GM18867 (cell line): Measurements from ENCODE around the gene RNASE7.

Experiments
- ATAC-seq: cut with Tn5 transposase; IDR thresholded peaks from one replicate; pipeline ENCODE4 v1.9.1; 2021; ENCODE audit warnings: mild to moderate bottlenecking, moderate library complexity; ENCODE audit not compliant: unreplicated experiment

Gene RNASE7

DNA sequence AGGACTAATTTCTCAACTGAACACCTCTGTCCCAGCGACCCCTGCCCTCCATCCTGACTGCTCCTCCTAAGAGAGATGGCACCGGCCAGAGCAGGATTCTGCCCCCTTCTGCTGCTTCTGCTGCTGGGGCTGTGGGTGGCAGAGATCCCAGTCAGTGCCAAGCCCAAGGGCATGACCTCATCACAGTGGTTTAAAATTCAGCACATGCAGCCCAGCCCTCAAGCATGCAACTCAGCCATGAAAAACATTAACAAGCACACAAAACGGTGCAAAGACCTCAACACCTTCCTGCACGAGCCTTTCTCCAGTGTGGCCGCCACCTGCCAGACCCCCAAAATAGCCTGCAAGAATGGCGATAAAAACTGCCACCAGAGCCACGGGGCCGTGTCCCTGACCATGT is 756 bp downstream of the RNASE7 start:
- no peak for ATAC-seq

GRCh38 chr14:21043387-21043973 is 1.3 kb downstream of the RNASE7 start:
- no peak for ATAC-seq

GRCh38 chr14:21043974-21044618 is 1.9 kb downstream of the RNASE7 start:
- ATAC-seq: no peak

GRCh38 chr14:21047378-21047781 is 5.2 kb downstream of the RNASE7 start:
- ATAC-seq: no peak

- ATAC-seq: no peak
Measured at GRCh38 chr14:21048638-21049037, 6.5 kb downstream of the RNASE7 start.

DNA sequence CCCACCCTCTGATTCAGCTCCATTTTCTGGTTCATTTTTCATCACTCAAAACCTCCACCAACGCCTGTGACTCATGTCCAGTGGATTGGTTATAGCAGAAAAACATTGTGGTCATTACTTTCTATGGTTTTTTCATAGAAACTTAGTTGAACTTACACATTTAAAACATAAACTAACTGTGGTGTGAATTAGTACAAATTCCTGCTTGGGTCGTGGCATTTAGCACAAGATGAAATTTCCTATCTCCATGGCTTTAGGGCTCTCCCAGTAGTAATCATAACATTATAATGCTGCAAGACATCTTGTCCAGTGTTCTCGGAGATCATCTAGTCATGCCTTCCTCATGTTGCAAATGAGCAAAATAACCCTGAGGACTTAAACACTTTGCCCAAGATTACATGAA is 7.1 kb downstream of the RNASE7 start:
- ATAC-seq: no peak

GRCh38 chr14:21050597-21050996 is 8.4 kb downstream of the RNASE7 start:
- no peak for ATAC-seq

GRCh38 chr14:21053184-21054122 is 11.3 kb downstream of the RNASE7 start:
- ATAC-seq: no peak

DNA sequence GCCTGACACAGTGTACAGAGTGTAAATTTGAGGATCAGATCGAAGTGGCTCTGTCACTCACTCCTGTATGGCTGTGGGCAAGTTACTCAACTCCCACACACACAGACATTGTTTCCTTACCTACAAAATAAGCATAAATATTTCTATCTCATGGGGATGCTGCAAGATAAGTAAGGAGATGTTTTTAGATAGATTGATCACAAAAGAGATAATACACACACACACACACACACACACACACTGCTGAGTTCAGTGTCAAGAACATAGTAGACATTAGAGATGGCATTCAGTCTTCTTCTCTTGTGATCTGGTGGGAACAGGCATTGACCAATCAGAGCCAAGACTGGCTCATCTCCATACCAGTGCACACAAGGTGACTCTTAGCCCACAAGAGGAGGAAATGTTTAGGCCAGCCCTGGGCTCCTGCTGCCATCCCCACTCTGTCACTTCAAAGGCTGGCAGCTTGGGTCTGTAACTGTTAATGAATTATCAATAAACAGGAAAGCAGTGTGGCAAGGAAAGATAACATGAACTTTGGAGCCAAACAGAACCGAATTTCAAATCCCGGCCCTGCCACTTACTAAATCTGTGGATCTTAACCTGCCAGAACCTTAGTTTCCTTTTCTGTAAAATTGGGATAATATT is 12.1 kb downstream of the RNASE7 start:
- ATAC-seq: no peak

- no peak for ATAC-seq
Measured at GRCh38 chr14:21054768-21055145, 12.6 kb downstream of the RNASE7 start.

- no peak for ATAC-seq
Measured at GRCh38 chr14:21055432-21056117, 13.4 kb downstream of the RNASE7 start.

DNA sequence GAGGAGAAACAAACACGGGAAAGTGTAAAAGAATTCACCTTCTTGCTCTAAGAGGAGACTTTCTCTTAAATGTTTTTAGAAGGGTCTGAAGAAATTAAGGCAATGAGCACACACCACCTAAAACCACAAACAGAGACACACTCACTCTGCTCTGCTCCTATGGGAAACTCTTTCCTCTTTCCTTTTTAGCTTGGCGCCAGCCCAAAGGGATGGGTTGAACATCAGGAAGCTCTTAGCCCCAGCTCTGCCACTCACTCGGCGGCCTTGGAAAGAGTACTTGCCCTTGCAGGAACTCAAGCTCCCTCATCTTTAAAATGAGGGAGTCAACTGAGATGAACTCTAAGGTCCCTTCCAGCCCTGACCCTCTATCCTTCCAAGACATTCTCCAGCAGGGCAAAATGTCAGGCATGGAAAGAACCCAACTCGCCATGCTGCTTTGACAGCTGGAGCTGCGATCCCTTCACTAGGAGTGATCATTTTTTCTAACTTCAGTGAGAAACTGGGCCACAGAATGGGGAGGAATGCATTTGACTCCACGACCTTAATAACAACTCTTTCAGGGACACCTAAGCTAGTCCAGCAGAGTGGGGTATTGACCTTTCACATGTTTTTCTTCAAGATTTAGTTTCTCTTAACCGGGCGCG is 14.5 kb downstream of the RNASE7 start:
- ATAC-seq: no peak

GRCh38 chr14:21057803-21058675 is 15.9 kb downstream of the RNASE7 start, which contains the start of gene RNASE8:
Gene RNASE8, plus strand, starts transcription at chr14:21057822. Its CDS starts 71 bp downstream, at chr14:21057893.
- ATAC-seq: no peak

GRCh38 chr14:21058903-21059302 is 16.7 kb downstream of the RNASE7 start:
- no peak for ATAC-seq

- ATAC-seq: no peak
Measured at GRCh38 chr14:21059842-21060613, 17.9 kb downstream of the RNASE7 start.

GRCh38 chr14:21060614-21061346 is 18.6 kb downstream of the RNASE7 start:
- no peak for ATAC-seq

DNA sequence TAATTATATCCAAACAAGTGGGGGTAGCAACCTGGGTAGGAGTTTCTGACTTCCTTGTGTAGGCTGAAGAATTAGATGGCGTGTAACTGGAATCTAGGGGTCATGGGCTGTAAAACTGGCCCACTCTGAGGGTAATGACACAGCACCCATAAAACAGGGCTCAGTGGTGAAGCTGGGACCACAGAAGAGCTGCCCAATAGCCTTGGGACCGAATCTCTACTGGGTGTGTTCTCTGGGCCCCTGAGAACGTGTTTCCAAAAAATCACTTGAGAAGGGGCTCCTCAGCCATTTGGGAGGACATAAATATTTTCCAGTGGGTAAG is 19.1 kb downstream of the RNASE7 start:
- no peak for ATAC-seq

GRCh38 chr14:21063479-21063878 is 21.3 kb downstream of the RNASE7 start:
- ATAC-seq: no peak
